Immature natural killer cell (primary cell): Measurements from ENCODE around the gene PRR35. TPM values are rescaled to one million over a fixed set of nuclear protein-coding genes. Genes with fewer than 3 reads are reported as not detected.

Source experiments
- DNase-seq, 3 donors: peaks; one replicate each; pipeline ENCODE4 v3.0.0; 2022; ENCODE audit warnings: mixed read lengths in 1 of 3
- H3K27ac Mint-ChIP-seq, 6 donors: one replicate each; pipeline ENCODE4 v1.8.0; 2020; ENCODE audit warnings: mixed read lengths in 6 of 6, mild to moderate bottlenecking in 5 of 6, inconsistent platforms in 4 of 6, moderate library complexity in 3 of 6
- H3K27me3 Mint-ChIP-seq, 3 donors: one replicate each; pipeline ENCODE4 v1.8.0; 2020 to 2021; ENCODE audit warnings: low read depth in 3 of 3, mild to moderate bottlenecking in 3 of 3, mixed read lengths in 3 of 3, moderate library complexity in 3 of 3, inconsistent platforms in 1 of 3
- H3K36me3 Mint-ChIP-seq, 3 donors: one replicate each; pipeline ENCODE4 v1.8.0; 2020; ENCODE audit warnings: mixed read lengths in 3 of 3, inconsistent platforms in 2 of 3, mild to moderate bottlenecking in 2 of 3
- H3K4me1 Mint-ChIP-seq, 2 donors: one replicate each; pipeline ENCODE4 v1.8.0; 2020; ENCODE audit warnings: inconsistent platforms in 2 of 2, mild to moderate bottlenecking in 2 of 2, mixed read lengths in 2 of 2, moderate library complexity in 1 of 2
- H3K4me3 Mint-ChIP-seq, 5 donors: one replicate each; pipeline ENCODE4 v1.8.0; 2020; ENCODE audit warnings: mild to moderate bottlenecking in 5 of 5, mixed read lengths in 5 of 5, inconsistent platforms in 3 of 5, moderate library complexity in 3 of 5
- H3K9me3 Mint-ChIP-seq, 6 donors: one replicate each; pipeline ENCODE4 v1.8.0; 2020; ENCODE audit warnings: mild to moderate bottlenecking in 6 of 6, mixed read lengths in 6 of 6, inconsistent platforms in 4 of 6, moderate library complexity in 3 of 6
- polyA plus RNA-seq, 3 donors: library from polyadenylated mRNA; unstranded; fragments of 300-500 nt; fragmentation: Illumina TruSeq; gene quantifications; one replicate each; pipeline ENCODE4 v1.2.3, GENCODE V29; 2021

PRR35 gene
- polyA plus RNA-seq, 3 donors from 2014 or later: not detected

DNA sequence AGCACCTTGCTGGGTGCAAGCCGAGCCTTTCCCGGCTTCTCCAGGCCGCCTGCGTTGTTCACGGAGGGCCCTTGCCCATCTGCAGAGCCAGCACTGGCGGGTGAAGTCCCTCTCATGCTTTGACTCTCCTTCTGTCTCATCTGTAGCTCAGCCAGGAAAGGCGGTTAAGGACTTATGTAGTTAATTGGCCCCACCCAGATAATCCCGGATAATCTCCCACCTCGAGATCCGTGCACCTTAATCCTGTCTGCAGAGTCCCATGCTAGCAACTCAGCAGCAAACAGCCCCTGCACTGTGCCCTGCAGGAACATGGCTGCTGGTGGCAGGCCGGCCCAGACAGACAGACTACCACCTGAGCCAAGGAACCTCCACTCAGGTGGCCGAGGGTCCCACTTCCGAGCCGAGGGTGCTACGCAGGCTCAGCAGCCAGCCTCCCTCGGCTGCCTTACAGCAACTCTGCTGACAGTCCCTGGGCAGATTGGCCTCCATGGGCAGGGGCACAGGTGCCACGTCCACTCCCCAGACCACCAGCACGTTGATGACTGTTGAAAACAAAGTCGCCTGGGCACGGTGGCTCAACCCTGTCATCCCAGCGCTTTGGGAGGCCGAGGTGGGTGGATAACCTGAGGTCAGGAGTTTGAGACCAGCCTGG lies 46.6 kb downstream of the PRR35 start:
- no peak for DNase-seq
- H3K9me3 Mint-ChIP-seq: no peaks in the 10 kb centered on the region
- H3K4me3 Mint-ChIP-seq: no peak overlapping the region
- H3K27ac Mint-ChIP-seq: no peak overlapping the region
- H3K4me1 Mint-ChIP-seq: peaks cover 19% of the 10 kb centered on the region in 2 donors
- no peaks in the 10 kb centered on the region for H3K27me3 Mint-ChIP-seq
- H3K36me3 Mint-ChIP-seq: no peaks in the 10 kb centered on the region

DNA sequence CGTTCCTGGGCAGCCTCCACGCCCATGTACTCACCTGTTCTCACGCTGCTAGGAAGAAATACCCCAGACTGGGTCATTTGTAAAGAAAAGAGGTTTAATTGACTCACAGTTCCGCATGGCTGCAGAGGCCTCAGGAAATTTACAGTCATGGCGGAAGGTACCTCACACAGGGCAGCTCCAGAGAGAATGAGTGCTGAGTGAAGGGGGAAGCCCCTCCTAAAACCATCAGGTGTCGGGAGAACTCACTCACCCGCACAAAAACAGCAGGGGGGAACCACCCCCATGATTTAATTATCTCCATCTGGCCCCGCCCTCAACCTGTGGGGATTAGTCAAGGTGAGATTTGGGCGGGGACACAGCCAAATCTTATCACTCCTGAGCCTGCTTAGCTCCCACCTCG lies 47.8 kb downstream of the PRR35 start:
- peaks cover 12 to 13% of the 10 kb centered on the region in 2 donors for H3K4me1 Mint-ChIP-seq

DNA sequence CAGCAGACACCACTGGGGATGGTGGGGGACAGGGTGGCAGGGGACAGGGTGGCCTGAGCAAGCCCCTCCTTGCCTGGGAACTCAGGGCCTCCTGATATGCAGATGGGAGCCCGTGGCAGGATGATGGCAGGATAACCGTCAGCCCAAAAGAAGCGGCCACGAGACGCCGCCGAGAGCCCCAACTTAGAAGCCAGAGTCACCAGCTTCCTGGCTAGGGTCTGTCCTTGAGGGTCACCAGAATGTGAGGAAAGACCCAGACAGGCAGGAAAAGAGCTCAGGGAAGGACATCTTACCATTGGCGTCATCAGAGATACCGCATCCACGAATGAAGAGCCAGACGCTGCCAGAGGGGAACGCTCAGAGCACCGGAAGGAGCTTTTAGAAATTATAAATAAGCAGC lies 49.1 kb downstream of the PRR35 start:
- H3K4me1 Mint-ChIP-seq: peaks cover 5% of the 10 kb centered on the region in 2 donors
- H3K36me3 Mint-ChIP-seq: no peaks in the 10 kb centered on the region
- H3K27ac Mint-ChIP-seq: peak overlapping the region in 1 of 6 donors; percentile 17
- H3K27me3 Mint-ChIP-seq: no peaks in the 10 kb centered on the region
- no peak for DNase-seq
- no peaks in the 10 kb centered on the region for H3K9me3 Mint-ChIP-seq
- no peak overlapping the region for H3K4me3 Mint-ChIP-seq

More for the DNA sequence above, 47.8 kb downstream of the PRR35 start:
- H3K9me3 Mint-ChIP-seq: no peaks in the 10 kb centered on the region
- H3K4me3 Mint-ChIP-seq: no peak overlapping the region
- no peaks in the 10 kb centered on the region for H3K36me3 Mint-ChIP-seq
- H3K27me3 Mint-ChIP-seq: no peaks in the 10 kb centered on the region
- H3K27ac Mint-ChIP-seq: no peak overlapping the region
- no peak for DNase-seq

DNA sequence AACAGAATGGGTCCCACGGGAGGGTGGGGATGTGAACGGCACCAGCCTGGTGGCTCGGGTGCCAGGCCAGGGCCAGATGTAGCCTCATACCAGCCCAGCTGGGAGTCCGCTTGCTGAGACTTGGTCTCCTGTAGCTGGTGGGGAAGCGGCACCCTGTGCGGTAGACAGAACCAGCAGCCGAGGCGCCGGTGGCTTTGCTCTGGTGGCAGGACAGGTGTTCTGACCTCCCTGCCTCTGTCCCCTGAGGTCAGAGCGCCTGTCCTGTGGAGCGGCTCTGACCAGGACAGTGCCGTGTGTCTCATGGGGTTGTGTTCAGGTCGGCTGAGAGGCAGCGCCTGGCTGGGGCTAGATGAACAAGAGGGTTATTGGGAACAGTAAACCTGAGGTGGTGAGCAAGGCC lies 49.8 kb downstream of the PRR35 start:
- no peaks in the 10 kb centered on the region for H3K36me3 Mint-ChIP-seq
- H3K27ac Mint-ChIP-seq: peak overlapping the region in 3 of 6 donors; percentile 28 to 55 (median 45)
- no peaks in the 10 kb centered on the region for H3K27me3 Mint-ChIP-seq
- H3K4me3 Mint-ChIP-seq: no peak overlapping the region
- H3K9me3 Mint-ChIP-seq: no peaks in the 10 kb centered on the region
- peaks cover 5% of the 10 kb centered on the region in 2 donors for H3K4me1 Mint-ChIP-seq
- no peak for DNase-seq

DNA sequence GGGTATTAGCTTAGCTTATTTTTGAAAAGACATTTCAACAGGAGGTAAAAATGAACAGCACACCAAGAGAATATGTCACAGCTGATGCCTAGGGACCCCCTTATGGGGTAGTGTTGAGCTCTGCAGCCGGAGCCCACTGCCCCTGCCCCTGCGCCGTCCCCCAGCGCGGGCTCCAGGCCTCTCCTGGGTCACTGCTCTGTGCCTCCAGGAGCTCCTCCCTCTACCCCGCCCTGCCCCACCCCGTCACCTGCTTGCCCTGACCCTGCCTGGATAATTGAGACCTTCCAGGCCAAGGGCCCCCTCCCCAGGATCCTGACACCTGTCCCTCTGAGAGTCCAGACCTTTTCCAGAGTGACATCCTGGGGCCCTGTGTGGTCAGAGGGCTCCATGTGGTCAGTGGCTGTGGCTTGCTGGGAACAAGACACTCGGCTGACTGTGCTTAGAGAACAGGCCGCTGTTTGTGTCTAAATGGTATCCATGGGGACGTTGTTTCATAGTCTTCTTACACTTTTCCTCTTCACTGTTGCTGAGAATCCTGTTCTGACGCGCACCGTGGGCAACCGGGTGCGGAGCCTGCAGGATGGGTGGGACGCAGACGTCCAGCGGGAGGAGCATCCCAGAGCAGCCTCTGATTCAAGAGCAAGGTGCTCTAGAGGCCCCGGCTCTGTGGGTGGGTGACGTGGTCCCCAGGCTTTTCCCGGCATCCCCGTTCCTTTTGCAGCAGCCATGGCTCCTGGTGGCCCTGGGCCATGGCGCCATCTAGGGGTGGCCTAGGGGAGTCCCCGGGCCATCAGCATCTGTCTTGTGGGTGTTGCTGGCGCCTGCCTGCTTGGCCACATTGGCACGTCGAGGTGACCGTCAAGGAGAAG lies 50.6 kb downstream of the PRR35 start:
- Mint-ChIP-seq H3K36me3 (no peaks in the 10 kb centered on the region), H3K4me3 (no peak overlapping the region), H3K27me3 (no peaks in the 10 kb centered on the region), H3K27ac (peak overlapping the region in 1 of 6 donors; percentile 55), H3K9me3 (no peaks in the 10 kb centered on the region), H3K4me1 (peaks cover 5% of the 10 kb centered on the region in 2 donors)
- DNase-seq: peak; percentile 39 to 55 (median 52)

DNA sequence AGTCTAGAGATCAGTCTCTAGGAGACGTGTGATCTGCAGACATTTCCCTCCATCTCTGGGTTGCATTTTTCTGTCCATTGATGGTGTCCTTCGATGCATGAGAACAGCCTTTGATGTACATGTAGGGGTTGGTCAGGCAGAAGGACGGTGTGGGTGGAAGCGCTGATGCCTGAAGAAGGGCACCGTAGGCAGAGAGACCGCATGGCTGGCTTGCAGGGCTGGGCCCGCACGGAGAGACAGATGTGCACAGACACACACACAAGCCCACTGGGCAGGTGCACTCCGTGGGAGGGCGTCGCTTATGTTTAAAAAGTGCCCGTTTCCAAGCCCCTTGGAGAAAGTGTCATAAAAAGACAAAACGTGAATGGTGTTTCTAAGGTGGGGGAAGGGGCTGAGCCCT lies 54.9 kb downstream of the PRR35 start:
- H3K27ac Mint-ChIP-seq: no peak overlapping the region
- H3K4me1 Mint-ChIP-seq: peaks cover 5% of the 10 kb centered on the region in 2 donors
- DNase-seq: no peak
- H3K36me3 Mint-ChIP-seq: no peaks in the 10 kb centered on the region
- H3K27me3 Mint-ChIP-seq: no peaks in the 10 kb centered on the region
- no peak overlapping the region for H3K4me3 Mint-ChIP-seq
- no peaks in the 10 kb centered on the region for H3K9me3 Mint-ChIP-seq

Other genes with a start within 250 kb of the PRR35 start
- 10 to 100 TPM in 1 of 3 donors, 1 to 10 TPM in 2; 1.9 to 12.5 (median 5.2) TPM for gene AXIN1, start 207.7 kb upstream of the PRR35 start, polyA plus RNA-seq
- gene MRPL28, start 189.9 kb upstream of the PRR35 start, polyA plus RNA-seq: 100 to 1,000 TPM in 2 of 3 donors, 10 to 100 TPM in 1; 98.6 to 139 (median 106) TPM
- gene PGAP6, start 178.4 kb upstream of the PRR35 start, polyA plus RNA-seq: 10 to 100 TPM; 16.0 to 35.9 (median 23.7) TPM
- 10 to 100 TPM; 30.4 to 53.7 (median 36.5) TPM for gene NME4, start 163.2 kb upstream of the PRR35 start, polyA plus RNA-seq
- gene DECR2, start 158.5 kb upstream of the PRR35 start, polyA plus RNA-seq: 10 to 100 TPM in 1 of 3 donors, 1 to 10 TPM in 2; 3.6 to 12.9 (median 5.4) TPM
- gene RAB11FIP3, start 134.7 kb upstream of the PRR35 start, polyA plus RNA-seq: 1 to 10 TPM in 2 of 3 donors, under 1 TPM in 1; 0.04 to 3.7 (median 1.8) TPM
- gene CAPN15, start 32.7 kb upstream of the PRR35 start, polyA plus RNA-seq: 10 to 100 TPM in 2 of 3 donors, 1 to 10 TPM in 1; 9.2 to 30.7 (median 10.1) TPM
- under 1 TPM in 2 of 3 donors, not detected in 1; 0.42 to 0.61 TPM for gene NHLRC4, start 6.6 kb downstream of the PRR35 start, polyA plus RNA-seq
- 10 to 100 TPM; 10.5 to 17.7 (median 12.6) TPM for gene PIGQ, start 9.6 kb downstream of the PRR35 start, polyA plus RNA-seq
- 10 to 100 TPM in 1 of 3 donors, 1 to 10 TPM in 2; 4.6 to 17.5 (median 5.8) TPM for gene RAB40C, start 29.7 kb downstream of the PRR35 start, polyA plus RNA-seq
- under 1 TPM in 2 of 3 donors, not detected in 1; 0.17 to 0.19 TPM for gene WFIKKN1, start 70.6 kb downstream of the PRR35 start, polyA plus RNA-seq
- 100 to 1,000 TPM in 1 of 3 donors, 10 to 100 TPM in 2; 89.3 to 128 (median 93.9) TPM for gene METTL26, start 75.9 kb downstream of the PRR35 start, polyA plus RNA-seq
- 10 to 100 TPM; 16.8 to 36.3 (median 22.8) TPM for gene MCRIP2, start 81.4 kb downstream of the PRR35 start, polyA plus RNA-seq
- gene WDR90, start 89.0 kb downstream of the PRR35 start, polyA plus RNA-seq: 1 to 10 TPM in 2 of 3 donors, not detected in 1; 1.2 to 2.4 TPM
- 10 to 100 TPM; 36.8 to 53.3 (median 43.0) TPM for gene RHOT2, start 107.7 kb downstream of the PRR35 start, polyA plus RNA-seq
- gene RHBDL1, start 115.3 kb downstream of the PRR35 start, polyA plus RNA-seq: not detected
- gene STUB1, start 120.0 kb downstream of the PRR35 start, polyA plus RNA-seq: 100 to 1,000 TPM; 183 to 225 (median 194) TPM
- 10 to 100 TPM; 38.3 to 63.5 (median 47.4) TPM for gene JMJD8, start 123.9 kb downstream of the PRR35 start, polyA plus RNA-seq
- gene WDR24, start 130.0 kb downstream of the PRR35 start, polyA plus RNA-seq: 10 to 100 TPM in 1 of 3 donors, 1 to 10 TPM in 2; 4.9 to 15.1 (median 5.2) TPM
- gene FBXL16, start 145.4 kb downstream of the PRR35 start, polyA plus RNA-seq: under 1 TPM in 1 of 3 donors, not detected in 2; 0.20 TPM
- 10 to 100 TPM; 29.6 to 61.7 (median 45.4) TPM for gene METRN, start 154.7 kb downstream of the PRR35 start, polyA plus RNA-seq
- 100 to 1,000 TPM in 1 of 3 donors, 10 to 100 TPM in 2; 71.7 to 110 (median 94.1) TPM for gene ANTKMT, start 160.8 kb downstream of the PRR35 start, polyA plus RNA-seq
- gene CCDC78, start 166.0 kb downstream of the PRR35 start, polyA plus RNA-seq: 1 to 10 TPM in 2 of 3 donors, under 1 TPM in 1; 0.34 to 1.7 (median 1.4) TPM
- gene HAGHL, start 166.7 kb downstream of the PRR35 start, polyA plus RNA-seq: 10 to 100 TPM in 1 of 3 donors, 1 to 10 TPM in 2; 6.4 to 12.0 (median 9.1) TPM
- 10 to 100 TPM in 2 of 3 donors, 1 to 10 TPM in 1; 4.6 to 25.5 (median 17.5) TPM for gene CIAO3, start 180.6 kb downstream of the PRR35 start, polyA plus RNA-seq
- gene MSLN, start 200.3 kb downstream of the PRR35 start, polyA plus RNA-seq: not detected
- gene RPUSD1, start 228.0 kb downstream of the PRR35 start, polyA plus RNA-seq: 10 to 100 TPM; 23.9 to 49.9 (median 27.7) TPM
- 1 to 10 TPM in 2 of 3 donors, not detected in 1; 6.3 to 9.2 TPM for gene CHTF18, start 228.2 kb downstream of the PRR35 start, polyA plus RNA-seq
- gene GNG13, start 240.3 kb downstream of the PRR35 start, polyA plus RNA-seq: not detected